Measurements from ENCODE around the gene KLK8.

- TF ChIP-seq CTCF (IDR thresholded peaks at IDR 0.05) (no peak), POLR2A (IDR thresholded peaks at IDR 0.05) (no peak)
Measured at GRCh38 chr19:51031880-51032225, 30.4 kb upstream of the KLK8 start.

Data from upper lobe of left lung (tissue), 4 donors.